ENCODE data around the gene ZNF438. TPM values are rescaled to one million over a fixed set of nuclear protein-coding genes. Genes with fewer than 3 reads are reported as not detected.
"Not testable (repeated sequence)": the region's sequence is repeated elsewhere in the genome, so short reads cannot be mapped to it uniquely, and the experiment has no call there.

Gene ZNF438
- total and polyA plus RNA-seq, 2 of the 13 experiments (the other 11 are each of a cell fraction or from before 2014, with no cell fraction given): 0.75 to 0.83 TPM

DNA sequence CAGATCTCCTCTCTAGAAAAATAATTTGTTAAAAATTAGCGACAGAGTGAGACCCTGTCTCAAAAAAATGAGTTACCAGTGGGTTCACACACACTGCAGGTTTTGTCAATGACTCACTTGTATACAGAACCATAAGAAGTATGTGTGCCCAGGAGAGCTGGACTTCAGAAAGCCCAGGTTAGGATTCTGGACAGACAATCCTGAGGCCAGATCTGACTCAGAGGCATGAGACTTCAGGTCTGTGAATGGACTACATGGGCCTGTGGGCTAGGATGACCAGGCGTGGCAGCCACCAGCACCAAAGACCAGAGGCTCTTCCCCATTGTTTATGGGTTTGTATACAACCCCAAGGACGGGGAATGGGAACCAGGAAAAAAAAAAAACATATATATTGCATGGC is 9.3 kb upstream of the ZNF438 start:
- no peak overlapping the region for H3K27ac ChIP-seq (ENCODE audit: extremely low read length, insufficient read depth, low read length)
- ATAC-seq (no peak), FAIRE-seq (no peak), DNase-seq (ENCODE audit: low spot score) (no peak)
- 0% methylated on average over 3 of the region's 3 CpGs for WGBS (ENCODE audit: low lambda C conversion rate)
- POLR2A ChIA-PET: no interaction called here
- no peak overlapping the region for H3K4me2 ChIP-seq (ENCODE audit: low read depth, low read length)
- no peaks in the 10 kb centered on the region for H3K9me3 ChIP-seq (ENCODE audit: low read length)
- intact Hi-C loops (cut with micrococcal nuclease; ENCODE audit: unreplicated experiment): no loop called here
- H3K27me3 ChIP-seq (ENCODE audit: control insufficient read depth in 1 of 2, insufficient read depth in 2 of 2, low read length in 2 of 2): peaks cover 0 to 3% of the 10 kb centered on the region in 2 experiments; a peak in 1 of 5 replicates
- no peaks in the 10 kb centered on the region for H3K79me2 ChIP-seq (ENCODE audit: insufficient read depth, low read length)
- no peak overlapping the region for H2AFZ ChIP-seq (ENCODE audit: low read length)
- BruUV-seq (replicated peaks): no TSS peak
- no peak overlapping the region for H3K4me3 ChIP-seq (replicated peaks in 1 of 3; ENCODE audit: insufficient read depth in 1 of 3, low read depth in 2 of 3, low read length in 3 of 3)
- TF ChIP-seq ZNF660 (CRISPR knock-in tag; IDR thresholded peaks at IDR 0.05; ENCODE audit: borderline replicate concordance, low read depth) (no peak), ZNF775 (CRISPR knock-in tag; IDR thresholded peaks at IDR 0.05; ENCODE audit: borderline replicate concordance) (no peak), ZNF101 (CRISPR knock-in tag; IDR thresholded peaks at IDR 0.05; ENCODE audit: borderline replicate concordance, low read depth) (no peak), THAP11 (CRISPR knock-in tag; IDR thresholded peaks at IDR 0.05) (no peak), TP53 (CRISPR knock-in tag; conservative IDR thresholded peaks at IDR 0.05) (no peak), XRCC5 (optimal IDR thresholded peaks at IDR 0.05; ENCODE audit: low read length) (no peak), ZNF296 (CRISPR knock-in tag; conservative IDR thresholded peaks at IDR 0.05) (no peak), RELA (CRISPR knock-in tag; IDR thresholded peaks at IDR 0.05) (no peak), ZNF75D (CRISPR knock-in tag; IDR thresholded peaks at IDR 0.05; ENCODE audit: borderline replicate concordance) (no peak), JUND (CRISPR knock-in tag; IDR thresholded peaks at IDR 0.05) (no peak), ZNF329 (CRISPR knock-in tag; IDR thresholded peaks at IDR 0.05; ENCODE audit: low read depth) (no peak)
- H3K9ac ChIP-seq (ENCODE audit: insufficient read depth, low read depth, low read length): no peak overlapping the region
- H3K4me1 ChIP-seq (ENCODE audit: insufficient read depth, low read length): no peaks in the 10 kb centered on the region
- in situ Hi-C loops (cut with HindIII; ENCODE audit: extremely low pct_ligation_motif_present, low pct_unique_long_range_greater_than_20kb): no loop called here
- CTCF ChIA-PET (ENCODE audit: low intra/inter-chr PET ratio, low total read pairs): no interaction called here
- H3K36me3 ChIP-seq (replicated peaks in 1 of 2; ENCODE audit: control insufficient read depth in 1 of 2, insufficient read depth in 2 of 2, low read length in 2 of 2): no peaks in the 10 kb centered on the region
- H4K20me1 ChIP-seq (ENCODE audit: insufficient read depth, low read length): no peaks in the 10 kb centered on the region

DNA sequence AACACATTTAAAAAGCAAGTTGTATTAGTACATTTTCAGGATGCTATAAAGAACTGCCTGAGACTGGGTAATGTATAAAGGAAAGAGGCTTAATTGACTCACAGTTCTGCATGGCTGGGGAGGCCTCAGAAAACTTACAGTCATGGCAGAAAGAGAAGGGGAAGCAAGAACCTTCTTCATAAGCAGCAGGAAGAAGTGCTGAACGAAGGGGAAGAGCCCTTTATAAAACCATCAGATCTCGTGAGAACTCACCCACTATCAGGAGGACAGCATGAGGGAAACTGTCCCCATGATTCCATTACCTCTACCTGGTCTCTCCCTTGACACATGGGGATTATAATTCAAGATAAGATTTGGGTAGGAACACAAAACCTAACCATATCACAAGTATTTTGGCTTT is 7.3 kb upstream of the ZNF438 start:
- H3K27me3 ChIP-seq (ENCODE audit: control insufficient read depth in 1 of 2, insufficient read depth in 2 of 2, low read length in 2 of 2); DNase-seq (ENCODE audit: low spot score); in situ Hi-C loops (cut with HindIII; ENCODE audit: extremely low pct_ligation_motif_present, low pct_unique_long_range_greater_than_20kb); BruUV-seq (replicated peaks); H3K4me2 ChIP-seq (ENCODE audit: low read depth, low read length); H3K9me3 ChIP-seq (ENCODE audit: low read length); H4K20me1 ChIP-seq (ENCODE audit: insufficient read depth, low read length); ATAC-seq; H3K27ac ChIP-seq (ENCODE audit: extremely low read length, insufficient read depth, low read length); H3K79me2 ChIP-seq (ENCODE audit: insufficient read depth, low read length); H3K36me3 ChIP-seq (replicated peaks in 1 of 2; ENCODE audit: control insufficient read depth in 1 of 2, insufficient read depth in 2 of 2, low read length in 2 of 2); CTCF ChIA-PET (ENCODE audit: low intra/inter-chr PET ratio, low total read pairs); intact Hi-C loops (cut with micrococcal nuclease; ENCODE audit: unreplicated experiment); H3K9ac ChIP-seq (ENCODE audit: insufficient read depth, low read depth, low read length); H3K4me3 ChIP-seq (replicated peaks in 1 of 3; ENCODE audit: insufficient read depth in 1 of 3, low read depth in 2 of 3, low read length in 3 of 3); FAIRE-seq; H2AFZ ChIP-seq (ENCODE audit: low read length); H3K4me1 ChIP-seq (ENCODE audit: insufficient read depth, low read length); POLR2A ChIA-PET: not testable (repeated sequence)
- WGBS (ENCODE audit: low lambda C conversion rate): 0% methylated on average over 2 of the region's 2 CpGs

Measured in HepG2 (cell line).